ENCODE data around the gene PTBP1. TPM values are rescaled to one million over a fixed set of nuclear protein-coding genes. Genes with fewer than 3 reads are reported as not detected.

The PTBP1 gene
- total and polyA plus RNA-seq, 2 experiments from 2014 or later = 178 to 219 TPM

DNA sequence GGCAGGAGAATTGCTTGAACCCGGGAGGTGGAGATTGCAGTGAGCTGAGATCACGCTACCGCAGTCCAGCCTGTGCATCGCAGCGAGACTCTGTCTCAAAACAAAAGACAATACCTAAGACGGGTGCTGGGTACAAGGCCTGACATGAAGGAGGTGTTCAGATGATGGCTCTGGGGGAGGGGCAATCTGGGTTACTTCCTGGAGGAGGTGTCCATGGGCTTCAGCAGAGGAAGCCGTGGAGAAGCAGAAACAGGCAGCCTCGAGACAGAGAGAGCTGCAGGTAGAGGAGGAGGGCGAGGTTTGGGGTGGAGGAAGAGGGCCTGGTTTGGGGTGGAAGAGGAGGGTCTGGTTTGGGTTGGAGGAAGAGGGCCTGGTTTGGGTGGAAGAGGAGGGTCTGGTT is 42.7 kb upstream of the PTBP1 start:
- Histone ChIP-seq H3K9me2 (replicated peaks; ENCODE audit: insufficient read depth) (no peaks in the 10 kb centered on the region), H4K20me1 (ENCODE audit: insufficient read depth, poor library complexity, severe bottlenecking) (no peaks in the 10 kb centered on the region), H3K9me3 (ENCODE audit: low read depth) (no peaks in the 10 kb centered on the region), H3K4me1 (ENCODE audit: insufficient read depth) (peaks cover 23% of the 10 kb centered on the region), H3K79me2 (peaks cover 35% of the 10 kb centered on the region), H3K36me3 (replicated peaks; ENCODE audit: insufficient read depth, low read depth) (no peaks in the 10 kb centered on the region), H3K27ac (peak overlapping the region; percentile 99), H3K4me2 (no peak overlapping the region), H3K27me3 (no peaks in the 10 kb centered on the region), H3K4me3 (no peak overlapping the region), H2AFZ (no peak overlapping the region)
- 88% methylated on average over 9 of the region's 9 CpGs for WGBS (ENCODE audit: low lambda C conversion rate, missing lambda C conversion rate)
- TF ChIP-seq, protein P1, sequence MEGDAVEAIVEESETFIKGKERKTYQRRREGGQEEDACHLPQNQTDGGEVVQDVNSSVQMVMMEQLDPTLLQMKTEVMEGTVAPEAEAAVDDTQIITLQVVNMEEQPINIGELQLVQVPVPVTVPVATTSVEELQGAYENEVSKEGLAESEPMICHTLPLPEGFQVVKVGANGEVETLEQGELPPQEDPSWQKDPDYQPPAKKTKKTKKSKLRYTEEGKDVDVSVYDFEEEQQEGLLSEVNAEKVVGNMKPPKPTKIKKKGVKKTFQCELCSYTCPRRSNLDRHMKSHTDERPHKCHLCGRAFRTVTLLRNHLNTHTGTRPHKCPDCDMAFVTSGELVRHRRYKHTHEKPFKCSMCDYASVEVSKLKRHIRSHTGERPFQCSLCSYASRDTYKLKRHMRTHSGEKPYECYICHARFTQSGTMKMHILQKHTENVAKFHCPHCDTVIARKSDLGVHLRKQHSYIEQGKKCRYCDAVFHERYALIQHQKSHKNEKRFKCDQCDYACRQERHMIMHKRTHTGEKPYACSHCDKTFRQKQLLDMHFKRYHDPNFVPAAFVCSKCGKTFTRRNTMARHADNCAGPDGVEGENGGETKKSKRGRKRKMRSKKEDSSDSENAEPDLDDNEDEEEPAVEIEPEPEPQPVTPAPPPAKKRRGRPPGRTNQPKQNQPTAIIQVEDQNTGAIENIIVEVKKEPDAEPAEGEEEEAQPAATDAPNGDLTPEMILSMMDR (IDR thresholded peaks at IDR 0.05; ENCODE audit: poor library complexity) = no peak
- TF ChIP-seq EZH2 (IDR thresholded peaks at IDR 0.05; ENCODE audit: borderline replicate concordance) (no peak), EZH2phosphoT487 (IDR thresholded peaks at IDR 0.05; ENCODE audit: low read depth, severe bottlenecking, unreplicated experiment) (no peak)
- no peak for DNase-seq (ENCODE audit: low spot score)

- Histone ChIP-seq H3K9me3 (ENCODE audit: low read depth) (no peaks in the 10 kb centered on the region), H4K20me1 (ENCODE audit: insufficient read depth, poor library complexity, severe bottlenecking) (no peaks in the 10 kb centered on the region), H3K4me3 (no peak overlapping the region), H3K4me2 (no peak overlapping the region), H3K27ac (peak overlapping the region; percentile 99), H3K27me3 (no peaks in the 10 kb centered on the region), H3K36me3 (replicated peaks; ENCODE audit: insufficient read depth, low read depth) (no peaks in the 10 kb centered on the region), H3K9me2 (replicated peaks; ENCODE audit: insufficient read depth) (no peaks in the 10 kb centered on the region), H3K4me1 (ENCODE audit: insufficient read depth) (peaks cover 23% of the 10 kb centered on the region), H2AFZ (no peak overlapping the region), H3K79me2 (peaks cover 35% of the 10 kb centered on the region)
- DNase-seq (ENCODE audit: low spot score) = no peak
- WGBS (ENCODE audit: low lambda C conversion rate, missing lambda C conversion rate) = 94% methylated on average over 14 of the region's 15 CpGs
- TF ChIP-seq EZH2 (IDR thresholded peaks at IDR 0.05; ENCODE audit: borderline replicate concordance) = no peak
- TF ChIP-seq, protein P1 (IDR thresholded peaks at IDR 0.05; ENCODE audit: poor library complexity) = no peak
- TF ChIP-seq EZH2phosphoT487 (IDR thresholded peaks at IDR 0.05; ENCODE audit: low read depth, severe bottlenecking, unreplicated experiment) = no peak
Measured at GRCh38 chr19:755063-755462, 42.2 kb upstream of the PTBP1 start.

DNA sequence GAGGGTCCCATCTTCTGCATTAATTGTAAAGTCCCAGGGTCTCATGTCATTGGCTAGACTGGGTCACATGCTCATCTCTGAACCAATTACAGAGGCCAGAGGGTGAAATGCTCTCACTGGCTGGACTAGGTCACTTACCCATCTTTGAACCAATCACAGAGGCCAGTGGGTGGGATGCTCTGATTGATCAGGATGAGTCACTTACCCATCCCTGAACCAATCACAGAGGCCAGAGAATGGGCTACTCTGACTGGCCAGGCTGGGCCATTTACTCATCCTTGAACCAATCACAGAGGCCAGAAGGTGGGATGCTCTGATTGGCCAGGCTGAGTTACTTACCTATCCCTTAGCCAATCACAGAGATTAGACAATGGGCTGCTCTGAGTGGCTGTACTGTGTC is 41.0 kb upstream of the PTBP1 start:
- Histone ChIP-seq H3K79me2 (peaks cover 35% of the 10 kb centered on the region), H3K4me3 (no peak overlapping the region), H2AFZ (no peak overlapping the region), H3K9me3 (ENCODE audit: low read depth) (no peaks in the 10 kb centered on the region), H4K20me1 (ENCODE audit: insufficient read depth, poor library complexity, severe bottlenecking) (no peaks in the 10 kb centered on the region), H3K36me3 (replicated peaks; ENCODE audit: insufficient read depth, low read depth) (no peaks in the 10 kb centered on the region), H3K4me1 (ENCODE audit: insufficient read depth) (peaks cover 18% of the 10 kb centered on the region), H3K9me2 (replicated peaks; ENCODE audit: insufficient read depth) (no peaks in the 10 kb centered on the region), H3K27ac (no peak overlapping the region), H3K4me2 (no peak overlapping the region), H3K27me3 (no peaks in the 10 kb centered on the region)
- no peak for DNase-seq (ENCODE audit: low spot score)
- TF ChIP-seq EZH2 (IDR thresholded peaks at IDR 0.05; ENCODE audit: borderline replicate concordance) (no peak), EZH2phosphoT487 (IDR thresholded peaks at IDR 0.05; ENCODE audit: low read depth, severe bottlenecking, unreplicated experiment) (no peak)
- TF ChIP-seq, protein P1 (IDR thresholded peaks at IDR 0.05; ENCODE audit: poor library complexity) = no peak
